WERI-Rb-1 (cell line): ENCODE results near the gene GRIK2.
A peak's percentile ranks its signal among the peaks of the same experiment; 100 is the strongest.

Experiments used
- DNase-seq: peaks from one replicate; pipeline ENCODE4 v3.0.0-alpha.2; 2020
- H3K27ac ChIP-seq: fragments of 250-450 bp; sonication (Bioruptor Pico); 2 replicates; pipeline ENCODE4 v1.5.1; 2020; ENCODE audit warnings: mild to moderate bottlenecking, moderate library complexity
- H3K27me3 ChIP-seq: fragments of 250-450 bp; sonication (Bioruptor Pico); 2 replicates; pipeline ENCODE4 v1.5.1; 2021; ENCODE audit warnings: mild to moderate bottlenecking, low read depth, moderate library complexity; ENCODE audit not compliant: insufficient read depth, severe bottlenecking
- H3K36me3 ChIP-seq: fragments of 250-450 bp; sonication (Bioruptor Pico); 2 replicates; pipeline ENCODE4 v1.5.1; 2020; ENCODE audit warnings: mild to moderate bottlenecking, moderate library complexity
- H3K4me3 ChIP-seq: 2 replicates; pipeline ENCODE4 v1.5.1; 2011; ENCODE audit warnings: low read depth, mild to moderate bottlenecking, control low read depth, low read length
- H3K9me3 ChIP-seq: fragments of 250-450 bp; sonication (Bioruptor Pico); 2 replicates; pipeline ENCODE4 v1.5.1; 2021; ENCODE audit warnings: mild to moderate bottlenecking, moderate library complexity; ENCODE audit not compliant: severe bottlenecking
- TF ChIP-seq, protein P1 (sequence below): IDR thresholded peaks from 2 replicates; pipeline ENCODE4 v1.5.1; 2011; ENCODE audit warnings: low read depth, mild to moderate bottlenecking, control low read depth, inconsistent platforms, low read length

Gene GRIK2

DNA sequence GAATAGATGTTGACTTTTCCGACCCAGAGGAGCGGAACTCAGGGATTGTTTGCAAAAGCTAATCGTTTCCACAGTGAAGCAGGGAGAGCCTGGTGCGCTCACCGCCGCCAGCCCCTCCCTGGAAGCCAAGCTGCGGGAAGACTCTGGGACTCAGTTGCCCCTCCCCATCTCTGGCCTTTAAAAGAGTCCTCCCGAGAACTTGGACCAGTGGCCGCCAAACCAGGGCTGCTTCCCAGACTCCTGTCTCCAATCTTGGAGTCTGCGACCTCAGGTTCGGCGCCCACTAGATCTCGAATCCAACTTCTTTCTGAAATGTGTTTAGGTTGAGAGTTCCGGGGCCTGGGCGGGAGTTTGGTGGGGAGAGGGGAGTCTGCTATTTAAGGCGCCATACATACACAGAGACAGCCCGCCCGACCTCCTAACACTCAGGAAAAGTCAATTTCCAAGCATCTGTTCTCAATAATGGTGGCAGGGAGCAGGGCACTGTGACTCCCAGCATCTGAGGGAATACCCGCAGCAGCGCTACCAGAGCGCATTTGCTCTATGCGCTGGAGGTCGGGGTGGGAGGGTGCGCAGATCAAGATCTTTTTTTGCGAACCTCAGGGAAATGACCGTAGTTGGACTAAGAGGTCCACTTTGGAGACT lies 800 bp upstream of the GRIK2 start:
- Histone ChIP-seq H3K27ac (no peak overlapping the region), H3K4me3 (no peak overlapping the region), H3K36me3 (no peaks in the 10 kb centered on the region), H3K27me3 (no peaks in the 10 kb centered on the region), H3K9me3 (no peaks in the 10 kb centered on the region)
- TF ChIP-seq, protein P1, sequence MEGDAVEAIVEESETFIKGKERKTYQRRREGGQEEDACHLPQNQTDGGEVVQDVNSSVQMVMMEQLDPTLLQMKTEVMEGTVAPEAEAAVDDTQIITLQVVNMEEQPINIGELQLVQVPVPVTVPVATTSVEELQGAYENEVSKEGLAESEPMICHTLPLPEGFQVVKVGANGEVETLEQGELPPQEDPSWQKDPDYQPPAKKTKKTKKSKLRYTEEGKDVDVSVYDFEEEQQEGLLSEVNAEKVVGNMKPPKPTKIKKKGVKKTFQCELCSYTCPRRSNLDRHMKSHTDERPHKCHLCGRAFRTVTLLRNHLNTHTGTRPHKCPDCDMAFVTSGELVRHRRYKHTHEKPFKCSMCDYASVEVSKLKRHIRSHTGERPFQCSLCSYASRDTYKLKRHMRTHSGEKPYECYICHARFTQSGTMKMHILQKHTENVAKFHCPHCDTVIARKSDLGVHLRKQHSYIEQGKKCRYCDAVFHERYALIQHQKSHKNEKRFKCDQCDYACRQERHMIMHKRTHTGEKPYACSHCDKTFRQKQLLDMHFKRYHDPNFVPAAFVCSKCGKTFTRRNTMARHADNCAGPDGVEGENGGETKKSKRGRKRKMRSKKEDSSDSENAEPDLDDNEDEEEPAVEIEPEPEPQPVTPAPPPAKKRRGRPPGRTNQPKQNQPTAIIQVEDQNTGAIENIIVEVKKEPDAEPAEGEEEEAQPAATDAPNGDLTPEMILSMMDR, result no peak
- no peak for DNase-seq

DNA sequence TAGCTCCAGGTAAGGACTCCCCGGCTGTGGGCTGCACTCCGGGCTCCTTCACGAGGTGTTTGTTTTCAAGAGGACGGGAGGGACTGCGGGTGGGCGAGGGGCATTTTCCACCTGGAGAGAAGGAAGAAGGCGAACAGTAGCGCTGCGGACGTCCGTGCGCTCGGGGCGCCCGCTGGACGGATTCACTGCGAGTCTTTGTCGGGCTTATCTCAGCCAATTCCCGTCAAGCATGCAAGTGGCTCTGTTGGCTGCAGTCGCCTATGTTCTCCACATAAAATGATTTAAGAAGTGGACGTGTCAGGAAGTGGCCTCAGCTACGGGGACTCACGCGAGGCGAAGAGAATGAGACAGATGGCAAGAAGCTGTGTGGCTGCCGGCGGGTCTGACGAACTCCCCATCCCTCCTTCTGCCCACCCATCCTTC lies 332 bp downstream of the GRIK2 start:
- Histone ChIP-seq H3K4me3 (peak overlapping the region; percentile 92), H3K9me3 (no peaks in the 10 kb centered on the region), H3K27me3 (no peaks in the 10 kb centered on the region), H3K36me3 (no peaks in the 10 kb centered on the region), H3K27ac (peak overlapping the region; percentile 67)
- peak; percentile 48 for DNase-seq
- TF ChIP-seq, protein P1, result no peak

DNA sequence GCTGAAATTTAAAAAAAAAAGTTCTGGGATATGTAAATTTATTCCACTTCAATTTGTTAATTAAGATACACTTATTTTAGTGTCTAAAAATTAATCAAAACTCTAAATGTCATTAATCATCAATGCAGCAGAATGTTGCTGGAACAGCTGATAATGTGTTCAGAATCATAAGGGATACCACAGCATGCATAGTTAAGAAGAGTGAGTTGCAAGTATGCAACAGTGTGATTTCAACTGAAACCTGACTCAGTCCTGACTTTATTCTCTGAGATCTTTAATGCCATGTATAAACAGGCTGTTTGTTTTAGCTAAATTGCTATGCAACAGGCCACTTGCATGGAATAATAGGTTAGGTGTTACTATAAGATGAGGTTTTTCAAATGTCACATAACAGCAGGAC lies 1.4 kb downstream of the GRIK2 start:
- no peak for DNase-seq
- TF ChIP-seq, protein P1, result no peak
- Histone ChIP-seq H3K27ac (no peak overlapping the region), H3K4me3 (no peak overlapping the region), H3K9me3 (no peaks in the 10 kb centered on the region), H3K36me3 (no peaks in the 10 kb centered on the region; the same call in 1 of the 2 replicates), H3K27me3 (no peaks in the 10 kb centered on the region)

DNA sequence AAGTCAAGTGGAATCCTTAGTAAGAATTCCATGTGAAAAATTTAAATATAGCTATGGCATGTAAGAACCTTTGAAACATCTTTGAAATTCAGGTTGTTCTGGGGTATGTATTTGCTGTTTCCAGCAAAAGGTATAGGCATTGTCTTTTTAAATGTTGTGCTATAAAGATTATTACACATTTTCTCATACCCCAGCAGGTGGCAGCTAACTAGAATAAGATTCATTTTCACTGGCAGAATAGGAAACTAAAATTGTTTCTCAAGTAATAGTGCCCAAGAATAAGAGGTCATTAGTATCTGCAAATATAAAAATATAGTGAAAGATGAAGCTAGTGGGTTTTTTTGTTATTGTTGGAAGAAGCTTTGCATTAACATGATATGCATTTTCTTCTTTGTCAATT lies 1.8 kb downstream of the GRIK2 start:
- no peak for DNase-seq
- no peaks in the 10 kb centered on the region for H3K27me3 ChIP-seq
- TF ChIP-seq, protein P1, result no peak
- H3K27ac ChIP-seq, result no peak overlapping the region
- H3K36me3 ChIP-seq, result no peaks in the 10 kb centered on the region; the same call in 1 of the 2 replicates
- no peaks in the 10 kb centered on the region for H3K9me3 ChIP-seq
- no peak overlapping the region for H3K4me3 ChIP-seq

DNA sequence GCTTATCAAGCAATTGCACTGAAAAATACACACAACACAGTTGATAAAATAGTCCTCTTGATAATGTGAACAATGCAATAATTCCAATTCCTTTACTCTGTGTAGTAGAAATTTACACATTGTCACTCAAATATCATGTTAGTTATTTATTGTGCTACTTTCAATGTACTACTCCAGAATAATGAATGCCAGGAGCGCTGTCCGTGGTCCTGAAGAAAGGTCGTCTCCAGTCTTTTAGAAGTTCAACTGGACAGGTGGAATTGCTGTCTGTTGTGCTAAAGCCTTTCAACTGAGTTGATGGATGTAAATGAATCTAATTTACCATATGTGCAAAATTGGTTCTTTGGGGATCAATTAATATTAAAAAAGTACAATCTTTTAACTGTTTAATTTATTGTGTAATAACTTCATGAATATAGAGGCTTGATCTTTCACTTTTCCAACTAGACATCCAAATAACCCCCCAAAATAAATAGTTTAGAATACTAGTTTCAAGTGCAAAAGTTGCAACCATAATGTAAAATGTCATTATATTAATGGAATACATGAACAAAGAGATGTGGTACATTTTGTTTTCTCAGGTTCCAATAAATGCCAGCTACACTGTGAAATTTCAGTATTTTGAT lies 3.2 kb downstream of the GRIK2 start:
- TF ChIP-seq, protein P1, result no peak
- H3K9me3 ChIP-seq, result no peaks in the 10 kb centered on the region
- DNase-seq, result no peak
- no peak overlapping the region for H3K27ac ChIP-seq
- no peak overlapping the region for H3K4me3 ChIP-seq
- H3K36me3 ChIP-seq, result no peaks in the 10 kb centered on the region; the same call in 1 of the 2 replicates
- H3K27me3 ChIP-seq, result no peaks in the 10 kb centered on the region
